ENCODE results near the gene RIT2.
"Not testable (repeated sequence)": the region's sequence is repeated elsewhere in the genome, so short reads cannot be mapped to it uniquely, and the experiment has no call there.

Gene RIT2

DNA sequence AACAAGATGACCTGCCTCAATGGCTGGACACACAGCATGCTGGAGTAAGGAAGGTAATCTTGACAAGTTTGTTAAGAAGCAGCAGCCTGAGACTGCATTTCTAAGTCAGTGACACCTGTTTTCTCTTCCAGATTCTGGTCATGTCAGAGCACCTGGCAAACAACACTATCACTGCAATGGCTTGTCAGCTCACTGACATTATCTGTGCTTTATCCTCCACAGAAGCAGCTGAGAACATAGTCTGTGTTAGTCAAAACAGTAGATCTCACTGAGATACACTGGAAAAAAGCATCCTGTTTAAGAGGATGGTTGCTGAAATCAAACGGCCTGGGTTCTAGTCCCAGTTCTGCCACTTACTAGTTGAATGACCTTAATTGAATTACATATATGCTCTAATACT, 355.2 kb downstream of the RIT2 start:
- no peak for DNase-seq (ENCODE audit: low spot score)

DNA sequence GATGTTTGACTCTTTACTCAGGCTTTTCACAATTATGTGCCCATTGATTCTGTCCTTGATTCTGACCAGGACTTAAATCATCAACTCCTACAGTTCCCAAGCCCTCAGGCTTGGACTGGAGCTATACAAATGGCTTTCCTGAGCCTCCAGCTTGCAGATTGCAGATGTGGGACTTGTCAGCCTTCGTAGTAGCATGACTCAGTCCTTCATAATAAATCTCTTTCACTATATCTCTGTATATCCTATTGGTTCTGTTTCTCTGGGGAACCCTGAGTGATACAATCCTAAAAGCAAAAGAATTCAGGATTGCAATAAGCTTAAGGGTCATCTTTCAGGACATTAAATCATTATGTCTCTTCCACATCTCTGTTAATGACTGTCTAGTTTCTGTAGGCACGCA, 356.6 kb downstream of the RIT2 start:
- DNase-seq (ENCODE audit: low spot score): no peak

GRCh38 chr18:42756214-42756613, 359.3 kb downstream of the RIT2 start:
- DNase-seq (ENCODE audit: low spot score): no peak

DNA sequence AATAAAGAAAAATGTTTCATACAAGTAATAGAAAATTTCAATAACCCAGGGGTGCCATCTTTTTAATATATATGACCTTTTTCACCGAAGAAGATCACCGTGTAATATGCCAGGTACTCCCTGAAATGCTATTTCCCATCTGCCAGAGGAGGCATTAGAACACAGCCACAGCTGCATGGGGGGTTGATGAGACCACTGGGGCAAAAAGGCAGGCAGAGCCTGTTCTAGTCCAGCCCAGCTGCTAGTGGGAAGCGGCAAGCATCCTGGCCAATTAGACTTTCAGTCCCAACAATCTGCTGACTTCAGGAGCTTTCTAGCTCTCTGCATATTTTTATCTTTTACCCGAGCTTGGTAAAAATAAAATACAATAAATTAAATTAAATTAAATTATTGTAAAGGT, 362.6 kb downstream of the RIT2 start:
- no peak for DNase-seq (ENCODE audit: low spot score)

DNA sequence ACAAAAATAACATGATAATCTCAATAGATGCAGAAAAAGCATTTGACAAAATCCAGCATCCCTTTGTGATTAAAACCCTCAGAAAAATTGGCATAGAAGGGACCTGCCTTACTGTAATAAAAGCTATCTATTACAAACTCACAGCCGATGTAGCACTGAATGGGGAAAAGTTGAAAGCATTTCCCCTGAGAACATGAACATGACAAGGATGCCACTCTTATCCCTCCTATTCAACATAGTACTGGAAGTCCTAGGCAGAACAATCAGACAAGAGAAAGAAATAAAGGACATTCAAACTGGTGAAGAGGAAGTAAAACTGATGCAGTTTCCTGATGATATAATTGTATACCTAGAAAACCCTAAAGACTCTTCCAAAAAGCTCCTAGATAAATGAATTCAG, 368.7 kb downstream of the RIT2 start:
- no peak for DNase-seq (ENCODE audit: low spot score)

- DNase-seq (ENCODE audit: low spot score): no peak
Measured at GRCh38 chr18:42745931-42746330, 369.6 kb downstream of the RIT2 start.

GRCh38 chr18:42745171-42745570, 370.3 kb downstream of the RIT2 start:
- DNase-seq (ENCODE audit: low spot score): no peak

- DNase-seq (ENCODE audit: low spot score): no peak
Measured at GRCh38 chr18:42743373-42744138, 371.9 kb downstream of the RIT2 start.

DNA sequence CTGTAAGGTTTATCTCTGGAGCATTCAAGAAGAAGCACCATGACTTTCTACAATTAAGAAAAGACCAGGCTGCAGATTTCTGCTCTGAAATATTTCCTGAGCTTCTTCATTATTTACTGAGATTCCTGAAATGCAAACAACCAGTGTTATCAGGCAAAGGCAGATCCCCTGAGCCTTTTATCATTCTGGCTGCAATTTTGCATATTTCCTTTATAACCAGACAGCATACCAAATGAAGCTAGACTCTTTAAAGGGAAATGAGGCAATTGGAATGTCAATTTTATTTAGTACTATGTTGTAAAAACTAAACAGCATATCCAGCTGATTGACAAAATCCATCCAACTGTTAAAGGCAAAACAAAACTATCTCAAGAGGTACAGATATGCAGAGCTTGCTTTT, 372.5 kb downstream of the RIT2 start:
- no peak for DNase-seq (ENCODE audit: low spot score)

DNA sequence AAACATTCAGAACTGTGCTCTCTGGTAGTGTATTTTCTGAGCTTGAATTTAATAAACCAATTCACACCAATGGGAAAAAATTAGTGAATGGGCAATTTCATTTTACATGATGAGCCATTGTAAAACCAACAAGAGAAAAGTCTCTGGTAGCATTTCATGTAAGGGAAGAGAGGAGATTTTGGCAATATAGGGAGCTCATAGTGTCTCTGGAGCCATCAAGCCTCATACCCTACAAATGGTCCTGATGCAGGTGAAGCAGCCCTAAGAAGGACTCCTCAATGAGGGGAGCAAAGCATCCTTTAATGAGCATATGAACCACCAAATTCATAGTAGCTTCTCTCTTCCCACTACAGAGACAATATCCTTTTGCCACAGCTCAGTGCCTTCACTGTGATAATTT, 373.0 kb downstream of the RIT2 start:
- DNase-seq (ENCODE audit: low spot score): no peak

- not testable (repeated sequence) for DNase-seq (ENCODE audit: low spot score)
Measured at GRCh38 chr18:42741805-42742347, 373.6 kb downstream of the RIT2 start.

- DNase-seq (ENCODE audit: low spot score): not testable (repeated sequence)
Measured at GRCh38 chr18:42741299-42741698, 374.2 kb downstream of the RIT2 start.

- no peak for DNase-seq (ENCODE audit: low spot score)
Measured at GRCh38 chr18:42736074-42736473, 379.4 kb downstream of the RIT2 start.

GRCh38 chr18:42734520-42734919, 381.0 kb downstream of the RIT2 start:
- DNase-seq (ENCODE audit: low spot score): no peak

DNA sequence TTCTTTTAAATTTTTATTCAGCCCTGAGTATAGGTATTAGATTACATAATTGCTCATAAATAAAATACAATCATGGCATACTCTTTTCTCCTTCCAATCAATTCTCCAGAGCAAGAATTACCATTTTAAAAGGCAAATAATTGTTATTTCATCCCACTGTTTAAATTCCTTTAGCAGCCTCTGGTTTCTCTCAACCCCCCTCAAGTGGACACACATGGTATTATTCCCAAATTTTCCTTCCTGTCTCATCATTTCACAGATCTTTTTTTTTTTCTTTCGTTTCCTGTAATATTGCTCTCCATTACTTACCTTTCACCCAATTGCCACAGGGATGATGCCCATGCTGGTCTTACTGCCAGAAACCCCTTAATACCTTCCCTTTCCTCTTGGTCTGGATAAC, 385.2 kb downstream of the RIT2 start:
- no peak for DNase-seq (ENCODE audit: low spot score)

DNA sequence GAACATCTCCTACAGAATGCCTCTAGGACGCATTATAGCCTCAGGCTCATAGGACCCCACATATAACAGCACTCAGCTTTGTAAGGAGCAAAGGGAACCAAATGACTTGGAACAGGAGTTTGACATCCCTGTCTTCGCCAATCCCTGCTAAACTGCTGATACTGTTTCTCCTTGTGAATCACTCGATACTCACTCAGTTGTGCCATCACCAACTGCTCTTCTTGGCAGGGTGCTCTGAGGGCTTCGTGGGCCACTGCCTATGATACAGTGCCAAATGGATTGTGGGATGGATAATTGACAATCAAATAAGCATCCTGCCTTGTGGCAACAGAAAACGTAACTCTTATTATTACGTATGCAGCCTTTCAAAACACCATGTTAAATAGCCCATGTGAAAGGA, 396.3 kb downstream of the RIT2 start:
- no peak for DNase-seq (ENCODE audit: low spot score)

- no peak for DNase-seq (ENCODE audit: low spot score)
Measured at GRCh38 chr18:42712065-42712464, 403.4 kb downstream of the RIT2 start.

- DNase-seq (ENCODE audit: low spot score): no peak
Measured at GRCh38 chr18:42707080-42707479, 408.4 kb downstream of the RIT2 start.

GRCh38 chr18:42706618-42707017, 408.9 kb downstream of the RIT2 start:
- DNase-seq (ENCODE audit: low spot score): no peak

GRCh38 chr18:42706029-42706608, 409.4 kb downstream of the RIT2 start:
- no peak for DNase-seq (ENCODE audit: low spot score)
